ENCODE data around the gene CEP128.

CEP128 gene

DNA sequence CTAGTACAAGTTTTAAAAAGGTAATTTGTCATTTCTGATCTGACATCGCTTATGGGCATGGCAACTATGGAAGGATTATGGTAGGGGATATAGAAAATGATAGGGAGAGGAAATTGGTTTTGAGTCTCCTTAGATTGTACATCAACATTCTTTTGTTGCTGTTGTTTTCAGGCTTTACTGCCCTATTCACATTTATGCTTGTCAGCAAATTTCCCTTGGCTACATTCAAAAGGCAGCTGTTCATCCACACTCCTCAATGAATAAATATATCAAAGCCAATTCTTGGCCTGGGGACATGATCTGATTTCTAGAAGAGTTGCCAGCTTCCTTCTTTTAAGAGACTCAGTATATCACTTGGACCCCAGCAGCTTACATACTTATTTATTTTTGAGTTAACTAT lies 283.4 kb downstream of the CEP128 start:
- no peak for FAIRE-seq

DNA sequence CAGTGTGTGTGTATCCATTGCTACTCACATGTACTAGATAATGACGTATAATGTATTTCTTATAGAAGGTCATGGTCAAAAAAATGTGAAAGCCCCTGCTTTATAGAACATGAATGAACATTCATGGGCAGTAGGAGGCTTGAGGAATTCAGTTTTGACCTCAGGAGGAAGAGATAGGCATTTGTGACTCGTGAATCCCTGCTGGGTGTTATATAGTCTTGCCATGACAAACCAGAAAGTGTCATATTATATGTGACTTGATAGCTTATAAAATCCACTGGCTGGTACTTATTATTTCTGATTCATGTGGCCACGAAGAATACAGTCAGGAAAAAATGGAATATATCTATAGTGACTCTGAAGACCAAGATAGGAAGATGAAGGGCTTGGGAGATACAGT lies 287.6 kb downstream of the CEP128 start:
- no peak for FAIRE-seq

DNA sequence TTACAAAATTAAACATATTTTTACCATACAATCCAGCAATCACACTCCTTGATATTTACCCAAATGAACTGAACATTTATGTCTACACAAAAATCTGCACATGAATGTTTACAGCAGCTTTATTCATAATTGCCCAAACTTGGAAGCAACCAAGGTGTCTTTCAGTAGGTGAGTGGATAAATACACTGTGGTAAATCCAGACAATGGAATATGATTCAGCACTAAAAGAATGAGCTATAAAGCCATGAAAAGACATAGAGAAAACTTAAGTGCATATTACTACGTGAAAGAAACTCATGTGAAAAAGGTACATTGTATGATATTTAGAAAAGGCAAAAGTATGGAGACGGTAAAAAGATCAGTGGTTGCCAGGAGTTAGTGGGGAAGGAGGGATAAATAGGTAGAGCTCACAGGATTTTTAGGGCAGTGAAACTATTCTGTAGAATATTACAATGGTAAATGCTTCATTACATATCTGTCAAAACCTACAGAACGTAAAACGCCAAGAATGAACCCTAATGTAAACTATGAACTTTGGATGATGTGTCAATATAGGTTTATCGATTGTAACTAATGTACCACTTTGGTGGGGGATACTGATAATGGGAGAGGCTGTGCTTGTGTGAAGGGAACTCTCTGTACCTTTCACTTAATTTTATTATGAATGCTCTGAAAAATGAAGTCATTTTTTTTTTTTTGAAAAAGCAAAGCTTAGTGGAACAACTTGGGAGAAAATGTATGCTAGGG lies 295.7 kb downstream of the CEP128 start:
- no peak for FAIRE-seq

DNA sequence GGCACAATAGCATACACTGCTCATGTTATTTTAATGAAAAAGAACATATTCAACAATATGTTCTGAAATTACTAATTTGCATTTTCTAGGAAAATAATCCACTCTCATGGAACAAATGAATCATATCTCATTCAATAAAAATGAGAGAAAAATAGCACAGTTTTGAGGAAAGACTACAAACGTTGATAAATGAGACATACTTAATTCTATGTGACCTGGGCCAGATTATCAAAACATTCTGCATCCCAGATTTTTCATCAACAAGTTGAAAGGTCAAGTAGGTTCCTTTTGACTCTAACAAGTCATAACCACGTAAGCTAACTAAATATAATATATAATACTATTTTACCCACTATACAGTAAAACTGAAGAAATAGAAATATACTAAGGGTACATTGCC lies 296.7 kb downstream of the CEP128 start:
- no peak for FAIRE-seq

DNA sequence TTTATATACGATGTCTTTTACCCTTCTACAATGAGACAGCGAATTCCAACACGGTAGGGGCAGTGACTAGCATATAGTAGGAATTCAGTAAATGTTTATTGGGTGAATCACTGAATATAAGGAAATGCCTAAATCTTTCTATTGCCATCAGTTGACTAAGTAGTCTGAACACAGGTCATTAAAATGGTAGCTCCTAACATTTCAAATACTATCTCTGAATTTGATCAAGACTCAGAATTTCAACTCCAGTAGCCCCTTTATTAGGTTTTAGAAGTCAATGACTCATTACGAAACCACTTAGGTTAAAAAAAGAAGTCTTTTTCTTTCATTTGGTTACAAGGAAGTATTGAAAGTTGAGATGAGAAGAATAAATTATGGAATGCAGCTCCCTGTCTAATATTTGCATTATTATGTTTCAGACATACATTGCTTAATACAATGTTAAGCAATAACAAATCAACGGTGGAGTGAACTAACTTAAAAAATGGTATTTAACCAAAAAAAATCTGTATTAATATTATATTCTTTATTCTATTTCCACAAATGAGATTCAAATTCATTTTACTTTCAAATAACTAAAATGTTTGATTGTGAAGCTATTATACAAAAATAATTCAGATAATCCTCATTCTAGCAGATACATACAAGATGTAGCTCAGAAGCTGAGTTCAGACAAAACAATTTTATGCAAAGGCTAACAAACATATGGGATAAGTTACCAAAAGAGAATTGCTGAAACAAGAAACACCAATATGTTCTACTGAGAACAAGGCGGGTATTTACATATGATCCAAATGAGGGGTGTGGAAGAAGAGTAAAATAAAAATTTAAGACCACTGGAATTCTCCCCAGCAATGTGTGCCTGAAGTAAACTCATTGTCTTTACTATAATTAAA lies 302.7 kb downstream of the CEP128 start:
- FAIRE-seq: no peak

DNA sequence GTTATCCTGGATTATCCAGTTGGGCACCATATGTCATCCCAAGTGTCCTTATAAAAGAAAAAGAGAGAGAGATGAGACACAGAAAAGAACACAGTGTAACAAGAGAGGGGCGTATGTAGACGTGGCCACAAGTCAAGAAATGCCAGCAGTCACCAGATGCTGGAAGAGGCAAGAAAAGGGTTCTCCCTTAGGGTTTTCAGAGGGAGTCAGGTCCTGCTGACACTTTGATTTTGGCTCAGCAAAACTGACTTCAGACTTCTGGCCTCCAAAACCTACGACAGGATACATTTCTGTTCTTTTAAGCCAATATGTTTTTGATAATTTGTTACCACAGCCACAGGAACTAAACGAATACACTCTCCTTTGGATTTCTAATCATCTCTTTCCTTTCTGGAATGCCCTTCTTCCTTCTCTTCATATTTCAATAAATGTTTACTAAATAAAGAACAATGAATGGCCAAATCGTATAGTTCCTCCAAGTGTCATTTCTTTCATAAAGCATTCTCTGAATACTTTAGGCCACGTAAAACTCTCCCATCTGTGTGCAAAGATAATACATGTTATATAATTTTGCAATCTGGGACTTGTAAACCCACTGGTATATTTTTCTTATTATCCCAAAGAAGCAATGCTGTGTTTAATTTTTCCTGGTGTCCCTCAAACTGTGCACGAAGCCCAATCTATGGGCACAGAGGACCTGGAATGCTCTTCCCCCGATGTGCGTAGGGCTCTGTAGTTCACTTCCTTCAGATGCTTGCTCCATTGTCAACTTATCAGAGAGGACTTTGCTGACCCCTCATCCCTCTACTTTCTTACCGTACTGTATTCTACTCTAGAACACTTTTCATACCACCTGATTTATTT lies 303.6 kb downstream of the CEP128 start:
- FAIRE-seq: no peak

DNA sequence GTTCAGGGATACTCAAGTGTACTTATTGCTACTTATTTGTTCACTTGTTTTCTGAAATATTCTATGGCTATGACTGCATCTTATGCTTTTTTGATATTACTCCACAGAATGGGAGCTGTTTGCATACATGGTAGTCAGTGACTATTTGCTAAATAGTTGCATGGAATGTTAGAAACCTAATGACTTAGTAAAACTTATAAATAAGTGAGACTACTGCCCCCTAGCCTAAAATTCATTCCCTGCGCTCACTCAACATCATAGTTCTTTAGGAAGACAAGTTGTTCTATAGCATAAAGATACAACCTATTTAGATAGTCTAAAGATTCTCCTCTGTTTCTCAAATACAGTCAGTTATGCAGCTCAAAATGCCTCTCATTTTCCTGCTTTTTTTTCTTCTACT lies 305.5 kb downstream of the CEP128 start:
- no peak for FAIRE-seq

DNA sequence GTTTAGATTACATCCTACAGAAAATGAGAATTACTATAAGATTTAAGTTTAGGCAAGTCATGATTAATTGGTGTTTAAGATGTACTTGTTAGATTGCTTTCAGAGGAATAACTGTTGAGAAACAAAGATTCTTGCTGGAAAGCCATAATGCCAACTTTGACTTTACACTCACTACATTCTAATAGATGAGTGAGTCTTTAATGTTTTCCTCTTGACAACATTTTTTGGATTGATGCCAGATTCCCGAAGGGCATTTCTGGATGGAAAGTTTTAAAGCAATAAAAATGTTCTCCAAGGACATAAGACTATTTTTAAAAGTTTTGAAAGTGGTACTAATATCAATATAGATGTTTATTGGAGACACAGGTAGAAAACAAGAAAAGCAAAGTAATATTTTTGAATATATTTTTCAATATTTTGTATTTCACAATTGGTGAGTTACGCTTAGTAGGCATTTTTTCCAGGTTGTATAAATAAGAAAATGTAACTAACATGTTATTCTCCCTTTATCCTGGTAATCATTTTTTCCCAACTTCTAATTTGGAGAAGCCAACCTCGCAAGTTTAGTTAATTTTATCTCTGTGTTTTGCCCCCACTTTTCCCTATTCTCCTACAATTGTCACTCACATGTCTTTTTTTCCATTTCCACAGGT lies 307.3 kb downstream of the CEP128 start:
- FAIRE-seq: no peak

DNA sequence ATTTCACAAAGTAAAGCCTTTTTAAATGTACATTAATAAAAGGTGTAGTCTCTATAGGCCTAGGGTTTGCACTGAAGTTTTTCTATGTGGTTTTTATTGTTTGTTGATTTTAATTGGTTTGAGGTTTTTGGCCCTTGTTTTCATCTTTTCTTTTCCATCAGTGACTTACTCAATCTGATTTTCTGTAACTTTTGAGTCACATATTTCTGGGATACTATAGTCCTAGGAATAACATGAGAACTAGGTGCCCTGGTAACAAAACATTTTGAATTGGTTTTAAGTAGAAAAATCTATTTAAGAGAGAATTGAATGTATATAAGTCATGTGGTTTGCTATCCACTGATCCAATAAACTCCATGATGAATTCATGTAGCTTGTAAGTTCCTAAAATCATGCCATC lies 311.9 kb downstream of the CEP128 start:
- no peak for FAIRE-seq

DNA sequence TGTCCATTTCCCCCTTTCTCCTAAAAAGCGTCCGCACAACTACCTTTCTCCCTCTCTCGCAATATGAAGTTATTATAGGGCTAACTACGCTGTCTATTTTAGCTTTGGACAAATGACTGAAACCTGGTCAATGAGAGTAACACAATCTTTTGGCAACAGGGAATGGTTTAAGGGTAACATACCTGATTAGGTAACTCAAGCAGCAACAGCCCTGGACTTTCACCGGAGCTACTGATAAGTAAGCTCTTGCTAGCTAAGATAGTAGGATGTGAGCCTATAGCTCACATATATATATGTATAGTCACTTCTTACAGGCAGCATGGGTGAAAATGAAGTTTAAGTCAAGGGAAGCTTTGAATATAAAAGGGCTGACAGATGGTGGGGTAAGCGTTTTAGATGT lies 313.0 kb downstream of the CEP128 start:
- FAIRE-seq: no peak

DNA sequence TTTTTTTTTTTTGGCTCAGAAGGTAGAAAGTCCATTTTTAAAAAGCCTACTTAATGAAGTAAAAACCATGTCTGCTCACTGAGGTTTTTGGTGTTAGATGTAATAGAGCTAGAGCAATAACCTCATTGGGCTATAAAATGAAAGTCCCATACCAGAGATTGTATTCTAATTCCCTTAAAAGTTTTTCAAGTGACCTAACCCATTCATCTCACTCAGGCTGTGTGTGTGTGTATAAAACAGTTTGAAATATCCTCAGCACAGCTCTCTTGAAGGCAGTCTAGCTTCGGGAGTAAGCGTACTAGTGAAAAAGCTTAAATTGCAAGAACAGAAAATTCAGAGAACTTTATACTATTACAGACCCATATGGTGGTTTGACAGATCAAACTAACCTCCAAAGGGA lies 313.8 kb downstream of the CEP128 start:
- no peak for FAIRE-seq

DNA sequence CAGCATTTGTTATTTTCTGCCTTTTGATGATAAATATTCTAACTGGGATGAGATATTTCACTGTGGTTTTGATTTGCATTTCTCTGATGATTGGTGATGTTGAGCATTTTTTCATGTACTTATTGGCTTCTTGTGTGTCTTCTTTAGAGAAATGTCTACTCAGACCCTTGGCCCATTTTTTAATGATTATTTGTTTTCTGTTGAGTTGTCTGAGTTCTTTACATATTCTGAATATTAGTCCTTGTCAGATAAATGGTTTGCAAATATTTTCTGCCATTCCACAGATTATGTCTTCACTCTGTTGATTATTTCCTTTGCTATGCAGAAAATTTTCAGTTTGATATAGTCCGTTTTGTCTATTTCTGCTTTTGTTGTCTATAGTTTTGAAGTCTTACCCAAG lies 317.0 kb downstream of the CEP128 start:
- no peak for FAIRE-seq

DNA sequence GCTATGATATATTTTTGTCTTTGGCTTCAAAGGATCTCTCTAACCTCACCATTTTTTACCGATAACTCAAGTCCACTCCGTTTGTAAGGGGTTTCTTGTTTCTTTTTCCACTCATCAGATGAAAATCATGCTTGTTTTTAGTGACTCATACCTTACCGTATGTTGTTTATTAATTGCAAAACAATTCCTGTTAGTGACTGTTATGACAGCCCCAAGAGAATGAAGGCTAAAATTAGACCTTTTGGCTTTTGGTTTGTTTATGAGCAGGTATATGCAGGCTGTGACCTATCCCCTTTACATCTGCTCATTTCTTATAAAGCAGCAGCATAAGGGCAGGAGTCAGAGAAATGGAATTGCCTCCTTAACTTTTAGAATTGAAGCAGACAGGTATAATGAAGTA lies 319.8 kb downstream of the CEP128 start:
- FAIRE-seq: no peak

DNA sequence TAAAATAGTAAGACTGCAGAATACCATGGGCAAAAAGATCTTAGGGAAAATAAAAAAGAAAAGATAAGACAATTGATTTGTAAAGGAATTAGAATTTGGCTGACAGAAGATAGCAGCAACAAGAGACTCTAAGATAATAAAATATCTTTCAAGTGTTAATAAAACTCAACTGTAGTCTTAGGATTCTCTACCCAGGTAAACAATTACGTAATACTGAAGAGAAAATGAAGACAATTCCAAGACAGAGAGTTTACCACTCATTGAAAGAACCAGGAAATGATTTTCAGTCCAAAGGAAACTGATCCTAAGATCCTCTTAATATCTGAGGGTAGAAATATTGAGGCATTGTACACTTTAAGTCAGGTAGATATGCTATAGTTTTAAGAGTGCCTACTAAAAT lies 321.1 kb downstream of the CEP128 start:
- FAIRE-seq: no peak

DNA sequence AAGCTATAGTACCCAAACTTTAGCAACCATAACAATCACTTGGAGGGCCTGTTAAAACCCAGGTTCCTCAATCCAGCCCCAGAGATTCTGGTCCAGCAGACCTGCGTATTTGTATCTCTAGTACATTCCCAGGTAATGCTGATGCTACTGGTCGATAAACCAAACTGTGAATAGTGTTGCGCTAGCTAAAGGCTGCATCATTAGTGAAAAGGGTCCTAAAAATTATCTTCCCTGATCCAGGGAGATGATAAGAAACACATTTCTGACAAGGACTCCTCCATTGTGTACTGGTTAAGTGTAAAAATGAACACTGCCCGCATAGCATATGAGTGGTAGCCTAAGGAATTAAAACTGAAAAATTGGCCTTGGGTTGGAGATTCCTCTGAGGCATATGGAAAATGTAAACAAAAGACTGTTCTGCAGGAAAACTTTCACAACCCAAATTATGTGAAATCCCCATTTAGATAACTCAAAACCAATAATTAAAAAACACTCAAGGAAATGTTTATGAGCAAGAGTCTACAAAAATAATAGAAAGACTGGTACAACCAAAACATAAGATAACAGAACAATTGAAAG lies 322.7 kb downstream of the CEP128 start:
- no peak for FAIRE-seq

DNA sequence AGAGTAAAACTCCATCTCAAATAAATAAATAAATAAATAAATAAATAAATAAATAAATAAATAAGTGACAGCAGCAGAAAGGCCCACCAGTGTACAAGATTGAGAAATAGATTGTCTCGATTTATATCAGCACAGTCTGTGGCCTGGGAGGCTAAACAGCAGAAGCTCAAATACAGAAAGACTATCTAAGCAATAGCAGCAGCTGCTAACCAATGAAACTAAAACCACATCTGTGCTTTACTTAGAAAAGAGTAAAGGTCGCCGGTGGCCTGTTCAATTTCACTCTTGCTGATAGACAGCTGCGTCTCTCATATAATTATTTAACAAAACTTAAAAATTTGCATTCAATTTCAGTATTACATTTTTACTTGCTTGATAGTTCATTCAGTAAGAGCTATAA lies 325.7 kb downstream of the CEP128 start:
- no peak for FAIRE-seq

DNA sequence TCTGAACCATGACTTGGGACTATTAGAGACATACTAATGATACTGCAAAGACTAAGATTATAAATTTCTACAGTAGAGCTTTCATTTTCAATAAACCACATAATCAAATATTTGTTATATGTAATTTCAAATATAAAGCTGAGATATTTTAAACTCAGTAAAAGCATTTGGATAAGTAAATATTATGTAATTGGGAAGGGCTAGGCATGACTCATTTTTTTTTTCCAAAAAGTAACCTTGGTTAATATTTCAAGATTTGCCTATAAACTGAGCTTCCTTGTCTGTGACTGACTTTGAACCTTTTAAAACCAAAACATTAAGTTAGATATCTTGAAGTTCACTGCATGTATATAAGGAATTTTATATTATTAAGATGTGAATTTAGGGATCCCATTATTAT lies 332.5 kb downstream of the CEP128 start:
- no peak for FAIRE-seq

DNA sequence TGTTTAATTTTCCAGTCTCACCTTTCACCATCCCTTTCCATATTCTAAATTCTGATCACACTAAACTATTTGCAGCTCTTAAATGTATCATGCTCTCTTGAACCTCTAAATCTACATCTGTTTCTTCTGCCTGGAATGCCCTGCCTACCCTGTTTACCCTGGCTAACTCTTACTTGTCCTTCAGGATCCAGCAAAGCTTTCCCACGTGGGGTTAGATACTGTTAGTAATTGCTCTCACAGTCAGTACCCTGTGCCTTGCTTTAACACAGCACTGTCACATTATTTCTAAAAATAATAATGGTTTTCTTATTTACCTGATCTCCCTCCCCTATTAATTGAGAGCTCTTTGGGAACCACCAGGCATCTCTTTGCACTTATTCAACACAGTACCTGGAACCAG lies 333.0 kb downstream of the CEP128 start:
- FAIRE-seq: no peak

DNA sequence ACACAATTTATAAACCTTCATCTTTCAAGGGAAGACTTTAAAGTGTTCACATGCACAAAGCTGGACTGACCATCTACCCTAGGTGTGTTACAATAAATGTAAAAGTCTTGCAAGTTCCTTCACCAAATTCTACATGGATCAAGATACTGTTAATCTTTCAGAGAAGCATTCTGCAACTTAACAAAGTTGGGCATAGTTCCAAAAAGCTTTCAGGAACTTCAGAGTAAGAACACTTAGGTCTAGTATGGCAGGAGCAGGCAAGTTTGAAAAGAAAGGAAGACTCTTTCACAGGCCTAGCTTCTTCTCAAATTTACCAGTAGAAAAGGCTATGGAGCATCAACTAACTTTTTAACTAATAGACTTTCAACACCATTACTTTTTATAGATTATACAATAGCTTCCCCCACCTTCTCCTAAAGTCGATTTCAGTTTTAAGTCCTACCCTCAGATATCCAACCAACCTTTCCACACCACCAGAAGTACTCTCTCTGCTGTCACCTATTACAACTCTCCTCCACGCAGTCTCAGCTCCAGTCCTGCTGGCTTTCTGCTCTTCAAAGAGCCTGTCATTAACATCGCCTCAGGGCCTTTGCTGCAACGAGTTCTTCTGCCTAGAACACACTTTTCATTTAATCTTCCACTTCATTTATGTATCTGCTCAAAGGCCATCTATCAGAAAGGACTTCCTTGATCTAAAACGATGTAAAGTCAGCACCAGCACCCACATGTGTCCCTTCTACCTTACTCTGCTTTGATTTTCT lies 333.9 kb downstream of the CEP128 start:
- no peak for FAIRE-seq

DNA sequence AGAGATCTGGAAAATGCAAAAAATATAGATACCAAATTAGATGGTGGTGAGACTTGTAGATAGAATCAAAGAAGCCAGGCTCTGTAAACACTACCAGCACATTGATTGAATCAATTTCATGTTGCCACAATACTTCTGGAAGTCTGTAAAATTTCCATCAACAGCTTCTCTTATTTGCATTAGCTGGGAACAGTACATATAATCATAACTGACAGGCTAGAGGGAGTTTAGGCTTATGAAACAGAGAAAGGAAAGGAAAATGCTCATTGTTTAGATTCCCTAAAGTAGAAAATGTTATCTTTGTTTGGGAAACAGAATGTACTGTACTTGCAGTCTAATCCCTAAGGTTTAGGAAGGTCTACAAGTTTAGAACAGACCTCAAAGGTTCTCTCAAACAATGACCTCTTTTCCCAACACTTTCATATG lies 335.2 kb downstream of the CEP128 start:
- no peak for FAIRE-seq

DNA sequence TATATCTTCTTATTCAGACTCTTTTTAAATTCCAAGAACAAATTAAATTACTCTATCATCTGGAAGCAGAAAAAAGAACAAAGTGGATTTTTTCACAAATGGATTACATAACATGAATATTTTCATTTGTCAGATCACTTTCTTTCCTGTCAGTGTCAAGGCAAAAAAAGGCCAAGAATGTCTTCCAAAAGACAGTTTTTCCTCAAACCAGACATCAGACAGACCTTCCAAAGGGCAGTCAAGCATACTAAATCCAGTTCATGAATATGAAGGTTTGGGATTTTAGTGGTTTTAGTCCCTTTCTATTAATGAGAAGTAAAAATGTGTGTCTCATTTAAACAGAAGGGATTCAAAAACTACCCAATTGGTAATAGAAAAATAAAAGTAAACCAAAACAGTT lies 336.0 kb downstream of the CEP128 start:
- no peak for FAIRE-seq

DNA sequence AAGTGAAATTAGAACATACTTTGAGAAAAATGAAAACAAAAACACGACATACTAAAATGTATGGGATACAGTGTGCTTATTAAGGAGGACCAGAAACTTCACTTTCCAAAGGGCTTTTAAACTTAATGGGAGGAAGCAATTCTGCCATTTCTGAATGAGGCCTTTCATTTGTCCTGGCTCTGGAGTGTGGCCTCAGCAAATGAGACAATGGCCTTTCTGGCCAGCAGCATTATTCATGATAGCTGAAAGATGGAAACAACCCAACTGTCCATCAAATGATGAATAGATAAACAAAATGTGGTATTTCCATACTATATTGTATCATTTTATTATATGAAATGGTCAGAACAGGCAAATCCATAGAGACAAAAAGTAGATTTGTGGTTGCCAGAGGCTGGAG lies 338.6 kb downstream of the CEP128 start:
- no peak for FAIRE-seq

Measured in TTC549 (cell line).